RWPE1 (cell line): ENCODE data around the gene STYXL1.

ENCODE experiments used
- CTCF ChIA-PET: fragments of 350-600 bp; sonication (Branson Sonifier 250); formaldehyde crosslinking; extraction: SDS; loops from one replicate; lab custom pipeline; 2021; lab: Yijun Ruan, JAX
- POLR2A ChIA-PET: fragments of 400-600 bp; formaldehyde crosslinking; extraction: SDS; loops from one replicate; lab custom pipeline; 2020; ENCODE audit warnings: antibody characterized with exemption; ENCODE audit not compliant: low non-redundant PET; lab: Yijun Ruan, JAX
- DNase-seq: peaks from one replicate; pipeline ENCODE4 v3.0.0; 2012; ENCODE audit warnings: low spot score
- H3K27ac ChIP-seq: fragments of 450-650 bp; 2 replicates; pipeline ENCODE4 v1.5.1; 2017
- CTCF ChIP-seq: fragments of 450-650 bp; conservative IDR thresholded peaks from 2 replicates; pipeline ENCODE4 v1.5.1; 2017; ENCODE audit warnings: low read depth, mild to moderate bottlenecking

STYXL1 gene

GRCh38 chr7:75986147-75986781 is 61.5 kb downstream of the STYXL1 start:
- ChIA-PET POLR2A (interaction anchor here (0.6 kb wide), 1 partner anchor 13 kb away, joined by 3 read pairs; no protein-coding TSS in a partner anchor), CTCF (interaction anchor here (1.4 kb wide), 1 partner anchor 14 kb away, joined by 3 read pairs; no protein-coding TSS in a partner anchor)

GRCh38 chr7:75985518-75986146 is 62.2 kb downstream of the STYXL1 start:
- 0 out of 2 replicates have a peak overlapping the region, but pooled peaks have one; percentile 7 for H3K27ac ChIP-seq
- TF ChIP-seq CTCF, result no peak
- no peak for DNase-seq
- POLR2A ChIA-PET, result interaction anchor here (0.6 kb wide), 1 partner anchor 13 kb away, joined by 3 read pairs; no protein-coding TSS in a partner anchor
- CTCF ChIA-PET, result interaction anchor here (1.4 kb wide), 1 partner anchor 13 kb away, joined by 3 read pairs; no protein-coding TSS in a partner anchor

More at GRCh38 chr7:75986147-75986781, 61.5 kb downstream of the STYXL1 start:
- peak overlapping the region; percentile 37 for H3K27ac ChIP-seq
- no peak for TF ChIP-seq CTCF
- no peak for DNase-seq

GRCh38 chr7:75985009-75985517 is 62.7 kb downstream of the STYXL1 start:
- no peak for TF ChIP-seq CTCF
- CTCF ChIA-PET, result interaction anchor here (0.5 to 1.4 kb wide), 2 partner anchors 13 to 122 kb away, joined by 3 read pairs; no protein-coding TSS in a partner anchor
- POLR2A ChIA-PET, result no interaction called here
- H3K27ac ChIP-seq, result 0 out of 2 replicates have a peak overlapping the region, but pooled peaks have one; percentile 7
- no peak for DNase-seq

GRCh38 chr7:75984130-75985008 is 63.4 kb downstream of the STYXL1 start:
- peak overlapping the region; percentile 61; the same call in 1 of the 2 replicates for H3K27ac ChIP-seq
- ChIA-PET CTCF (interaction anchor here (0.5 kb wide), 1 partner anchor 121 kb away, joined by 3 read pairs; no protein-coding TSS in a partner anchor), POLR2A (no interaction called here)
- no peak for TF ChIP-seq CTCF
- DNase-seq, result no peak

GRCh38 chr7:75983471-75984129 is 64.2 kb downstream of the STYXL1 start:
- ChIA-PET CTCF (no interaction called here), POLR2A (no interaction called here)
- no peak for TF ChIP-seq CTCF
- peak overlapping the region; percentile 61 for H3K27ac ChIP-seq
- DNase-seq, result no peak
